PC-3 (cell line): ENCODE results near the gene GP1BA. TPM values are rescaled to one million over a fixed set of nuclear protein-coding genes. Genes with fewer than 3 reads are reported as not detected.

Source experiments
- ATAC-seq: fragments of 200-7000 bp; cut with Tn5 transposase; 2 replicates; pipeline ENCODE4 v1.9.1; 2020; ENCODE audit warnings: mild to moderate bottlenecking, moderate library complexity
- BruUV-seq: library from RNA; stranded (reverse); fragments of 400-500 nt; replicated peaks from 2 replicates; lab custom pipeline; 2021; lab: Mats Ljungman, UMichigan
- CTCF ChIA-PET: fragments of 300-600 bp; sonication (Branson Sonifier 250); formaldehyde crosslinking; loops from one replicate; lab custom pipeline; 2022; ENCODE audit warnings: antibody characterized with exemption; lab: Charles Lee
- POLR2A ChIA-PET: fragments of 300-600 bp; sonication (Branson Sonifier 250); formaldehyde crosslinking; loops from one replicate; lab custom pipeline; 2022; ENCODE audit warnings: antibody characterized with exemption; ENCODE audit not compliant: unreplicated experiment; lab: Charles Lee
- DNase-seq: peaks from one replicate; pipeline ENCODE4 v3.0.0-alpha.2; 2015
- H2AFZ ChIP-seq: fragments of 300-600 bp; sonication (generic); 2 replicates; pipeline ENCODE4 v1.6.0; 2016; ENCODE audit warnings: antibody characterized with exemption, low read length
- H3F3A ChIP-seq: fragments of 300-600 bp; sonication (generic); one replicate; pipeline ENCODE4 v1.6.0; 2017; ENCODE audit warnings: antibody characterized with exemption, low read length, control low read depth, mild to moderate bottlenecking; ENCODE audit not compliant: unreplicated experiment
- H3K27ac ChIP-seq: fragments of 300-600 bp; sonication (generic); 2 replicates; pipeline ENCODE4 v1.5.1; 2016; ENCODE audit warnings: mild to moderate bottlenecking, low read length
- H3K27me3 ChIP-seq: fragments of 300-600 bp; sonication (generic); 2 replicates; pipeline ENCODE4 v1.6.1; 2016; ENCODE audit warnings: low read length, mixed read lengths
- H3K36me3 ChIP-seq: fragments of 300-600 bp; sonication (generic); 2 replicates; pipeline ENCODE4 v1.6.1; 2016; ENCODE audit warnings: low read depth, mixed run types, low read length, mixed read lengths
- H3K4me1 ChIP-seq: fragments of 300-600 bp; sonication (generic); 2 replicates; pipeline ENCODE4 v1.5.1; 2016; ENCODE audit warnings: low read length; ENCODE audit not compliant: insufficient read depth
- H3K4me2 ChIP-seq: fragments of 300-600 bp; sonication (generic); 2 replicates; pipeline ENCODE4 v1.6.0; 2016; ENCODE audit warnings: low read length
- H3K4me3 ChIP-seq: fragments of 300-600 bp; sonication (generic); 2 replicates; pipeline ENCODE4 v1.5.1; 2016; ENCODE audit warnings: mild to moderate bottlenecking, low read length, mixed read lengths
- H3K79me2 ChIP-seq: fragments of 300-600 bp; sonication (generic); 2 replicates; pipeline ENCODE4 v1.6.1; 2017; ENCODE audit warnings: low read length, mixed read lengths
- H3K9ac ChIP-seq: fragments of 300-600 bp; sonication (generic); 2 replicates; pipeline ENCODE4 v1.6.0; 2016; ENCODE audit warnings: mild to moderate bottlenecking, low read length
- H3K9me2 ChIP-seq: fragments of 300-600 bp; sonication (generic); replicated peaks from 2 replicates; pipeline ENCODE4 v1.6.1; 2016; ENCODE audit warnings: mixed run types, low read length, mixed read lengths
- H3K9me3 ChIP-seq: fragments of 300-600 bp; sonication (generic); 2 replicates; pipeline ENCODE4 v1.6.1; 2016; ENCODE audit warnings: low read length, mixed read lengths
- H4K20me1 ChIP-seq: fragments of 300-600 bp; sonication (generic); 2 replicates; pipeline ENCODE4 v1.6.1; 2016; ENCODE audit warnings: low read length, mixed read lengths
- CTCF ChIP-seq: fragments of 300-600 bp; sonication (generic); conservative IDR thresholded peaks from 2 replicates; pipeline ENCODE4 v1.5.1; 2017; ENCODE audit warnings: antibody characterized with exemption, low read depth, mild to moderate bottlenecking, low read length
- EZH2 ChIP-seq: fragments of 300-600 bp; sonication (generic); IDR thresholded peaks from one replicate; pipeline ENCODE4 v1.6.1; 2017; ENCODE audit warnings: antibody characterized with exemption, mild to moderate bottlenecking, low read length; ENCODE audit not compliant: unreplicated experiment
- EZH2phosphoT487 ChIP-seq: fragments of 300-600 bp; sonication (generic); IDR thresholded peaks from 2 replicates; pipeline ENCODE4 v1.6.1; 2018; ENCODE audit warnings: mild to moderate bottlenecking, antibody characterized with exemption, low read length, borderline replicate concordance
- intact Hi-C: fragments of 100-400 bp; cut with micrococcal nuclease; formaldehyde crosslinking; loops from 2 replicates; pipeline ENCODE4 v1.9.0; 2023
- total RNA-seq: library from RNA; depleted of rRNA; stranded (reverse); fragments of >200 nt; gene quantifications from 2 replicates; pipeline ENCODE4 v1.2.3, GENCODE V29; 2014

GP1BA gene
- total RNA-seq, 1 experiment from 2014 or later: not detected

- H3K27ac ChIP-seq: peak overlapping the region; percentile 85
- H2AFZ ChIP-seq: peak overlapping the region; percentile 84
- peaks cover 23% of the 10 kb centered on the region for H3K36me3 ChIP-seq
- H3K4me3 ChIP-seq: peak overlapping the region; percentile 90
- POLR2A ChIA-PET: interaction anchor here (0.7 to 1.1 kb wide), 3 partner anchors 9 to 21 kb away, joined by 3 to 4 read pairs (median 3); partner anchors contain the start of genes SLC25A11 and SPAG7
- peak; percentile 85 for DNase-seq
- no TSS peak for BruUV-seq
- peaks cover 47% of the 10 kb centered on the region for H3K79me2 ChIP-seq
- ATAC-seq: peak; percentile 55
- H3K9me2 ChIP-seq: no peaks in the 10 kb centered on the region
- intact Hi-C loops: loop anchor here (1.0 kb wide), 1 partner anchor 18 kb away; the partner anchor contains the start of gene SPAG7
- H3K9me3 ChIP-seq: no peaks in the 10 kb centered on the region
- H3K4me2 ChIP-seq: peak overlapping the region; percentile 98
- peaks cover 26% of the 10 kb centered on the region for H4K20me1 ChIP-seq
- CTCF ChIA-PET: no interaction called here
- H3K27me3 ChIP-seq: no peaks in the 10 kb centered on the region
- no peaks in the 10 kb centered on the region for H3F3A ChIP-seq
- peak; percentile 89 for TF ChIP-seq EZH2phosphoT487
- no peak for TF ChIP-seq CTCF
- TF ChIP-seq EZH2: no peak
- peak overlapping the region; percentile 93 for H3K9ac ChIP-seq
- H3K4me1 ChIP-seq: peaks cover 30% of the 10 kb centered on the region
Measured at GRCh38 chr17:4948931-4949320, 16.8 kb downstream of the GP1BA start.

- Histone ChIP-seq H2AFZ (peak overlapping the region; percentile 72), H3K27ac (peak overlapping the region; percentile 85), H3F3A (no peaks in the 10 kb centered on the region), H3K27me3 (no peaks in the 10 kb centered on the region), H3K79me2 (peaks cover 41% of the 10 kb centered on the region), H3K9ac (peak overlapping the region; percentile 93), H3K4me2 (peak overlapping the region; percentile 98), H3K9me2 (no peaks in the 10 kb centered on the region), H3K9me3 (no peaks in the 10 kb centered on the region), H3K4me1 (peaks cover 27% of the 10 kb centered on the region), H3K36me3 (peaks cover 19% of the 10 kb centered on the region), H3K4me3 (peak overlapping the region; percentile 90), H4K20me1 (peaks cover 22% of the 10 kb centered on the region)
- ATAC-seq (peak; percentile 17), DNase-seq (peak; percentile 74)
- ChIA-PET POLR2A (interaction anchor here (0.7 to 1.1 kb wide), 2 partner anchors 10 to 20 kb away, joined by 3 to 4 read pairs; partner anchors contain the start of gene SLC25A11), CTCF (no interaction called here)
- intact Hi-C loops: loop anchor here (1.0 kb wide), 1 partner anchor 18 kb away; the partner anchor contains the start of gene SPAG7
- TF ChIP-seq EZH2phosphoT487 (peak; percentile 78), CTCF (no peak), EZH2 (no peak)
- no TSS peak for BruUV-seq
Measured at GRCh38 chr17:4949321-4950074, 17.4 kb downstream of the GP1BA start.
